ENCODE results near the gene SLC5A6. TPM values are rescaled to one million over a fixed set of nuclear protein-coding genes. Genes with fewer than 3 reads are reported as not detected.

Gene SLC5A6
- total and polyA plus RNA-seq, 2 of the 8 experiments (the other 6 are each of a cell fraction or from before 2014, with no cell fraction given): 118 to 183 TPM

DNA sequence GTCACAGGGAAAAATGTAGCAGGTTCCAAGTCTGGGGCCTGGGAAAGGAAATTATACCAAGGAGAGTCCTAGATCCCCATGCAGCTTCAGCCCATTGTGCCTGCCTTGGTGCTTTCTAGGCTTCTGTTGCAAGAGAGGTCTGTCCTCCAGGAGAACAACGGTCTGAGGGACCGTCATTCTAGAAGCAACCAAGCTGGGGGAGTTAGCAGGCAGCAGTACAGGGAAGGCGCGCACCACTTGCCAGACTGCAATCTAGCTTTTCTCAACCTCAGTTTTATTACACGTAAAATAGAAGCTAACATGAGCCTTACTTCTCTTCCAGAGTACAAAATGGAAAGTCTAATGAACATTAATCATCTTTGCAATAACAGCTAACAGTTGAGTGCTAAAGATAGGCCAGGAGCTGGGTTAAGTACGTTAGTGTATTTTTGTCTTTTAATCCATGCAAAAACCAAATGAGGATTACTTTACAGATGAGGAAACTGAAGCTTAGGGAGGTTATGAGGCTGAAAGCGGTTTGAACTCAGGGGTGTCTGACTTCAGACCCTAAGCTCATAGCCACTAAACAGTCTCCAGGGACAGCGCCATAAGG lies 61.3 kb downstream of the SLC5A6 start:
- Histone ChIP-seq H3K4ac (replicated peaks; ENCODE audit: insufficient read length, low read depth, low read length) (no peak overlapping the region), H3K9me3 (ENCODE audit: insufficient read depth in 2 of 2, low read depth in 1 of 2, low read length in 1 of 2) (no peaks in the 10 kb centered on the region), H3K4me3 (ENCODE audit: extremely low read depth in 1 of 4, insufficient read depth in 2 of 4, low read depth in 3 of 4, low read length in 4 of 4) (no peak overlapping the region), H3K36me3 (ENCODE audit: control insufficient read depth in 2 of 4, insufficient read depth in 4 of 4, low read length in 3 of 4) (no peaks in the 10 kb centered on the region), H4K91ac (replicated peaks; ENCODE audit: insufficient read length, low read length) (no peak overlapping the region), H4K5ac (ENCODE audit: insufficient read length, low read depth, low read length) (no peak overlapping the region), H3K14ac (ENCODE audit: insufficient read length) (no peak overlapping the region), H4K20me1 (replicated peaks in 1 of 2; ENCODE audit: control insufficient read depth in 1 of 2, insufficient read depth in 2 of 2, low read length in 2 of 2) (no peaks in the 10 kb centered on the region), H2AFZ (ENCODE audit: low read length) (no peak overlapping the region), H3K18ac (ENCODE audit: extremely low read depth, low read length) (no peak overlapping the region), H3K27me3 (replicated peaks in 1 of 4; ENCODE audit: control insufficient read depth in 3 of 4, extremely low read depth in 1 of 4, insufficient read depth in 3 of 4, low read length in 3 of 4) (no peaks in the 10 kb centered on the region), H2BK5ac (ENCODE audit: low read depth, low read length) (no peak overlapping the region), H4K8ac (ENCODE audit: extremely low read depth, insufficient read depth, low read length) (no peak overlapping the region), H3K4me2 (ENCODE audit: insufficient read depth in 1 of 2, low read depth in 2 of 2, low read length in 2 of 2) (no peak overlapping the region), H3K27ac (ENCODE audit: low read depth, low read length) (no peak overlapping the region), H3K4me1 (replicated peaks in 1 of 4; ENCODE audit: control insufficient read depth in 3 of 4, insufficient read depth in 4 of 4, low read length in 3 of 4) (no peaks in the 10 kb centered on the region; a peak in 1 of 7 replicates), H3K79me1 (ENCODE audit: low read depth, low read length) (no peaks in the 10 kb centered on the region), H2BK120ac (replicated peaks; ENCODE audit: low read depth, low read length) (no peak overlapping the region), H3K79me2 (ENCODE audit: control insufficient read depth in 1 of 2, insufficient read depth in 2 of 2, low read length in 2 of 2) (no peaks in the 10 kb centered on the region), H3K9ac (replicated peaks in 1 of 4; ENCODE audit: extremely low read depth in 1 of 4, low read depth in 3 of 4, low read length in 3 of 4) (no peak overlapping the region), H2BK12ac (ENCODE audit: low read depth, low read length) (no peak overlapping the region), H3K23ac (ENCODE audit: insufficient read length) (no peak overlapping the region), H2AK5ac (ENCODE audit: low read depth, low read length) (no peak overlapping the region), H2BK20ac (ENCODE audit: low read length) (no peak overlapping the region), H2BK15ac (ENCODE audit: low read length) (no peak overlapping the region), H3K23me2 (ENCODE audit: low read depth, low read length) (no peaks in the 10 kb centered on the region), H3K56ac (replicated peaks; ENCODE audit: insufficient read length, low read depth, low read length) (no peak overlapping the region)
- 88% methylated on average over 8 of the region's 8 CpGs; no CpG with 5 or more reads in 1 of the 2 experiments for WGBS, 2 experiments (ENCODE audit: extremely low coverage in 1 of 2, insufficient coverage in 1 of 2, insufficient read length in 1 of 2, insufficient replicate concordance in 2 of 2, low coverage in 1 of 2, low lambda C conversion rate in 2 of 2, missing lambda C conversion rate in 1 of 2)
- FAIRE-seq: no peak
- POLR2A ChIA-PET (ENCODE audit: partially characterized antibody): interaction anchor here (1.4 to 1.5 kb wide), 3 partner anchors 12 to 98 kb away, joined by 3 to 4 read pairs (median 4); partner anchors contain the start of gene PRR30
- TF ChIP-seq CHD2 (IDR thresholded peaks at IDR 0.05; ENCODE audit: low read length) (no peak), CTBP2 (IDR thresholded peaks at IDR 0.05; ENCODE audit: borderline replicate concordance, insufficient read depth, insufficient read length, low read length) (no peak), POLR2A (IDR thresholded peaks at IDR 0.05; ENCODE audit: control extremely low read depth in 1 of 2, low read depth in 2 of 2, low read length in 2 of 2) (no peak), RNF2 (IDR thresholded peaks at IDR 0.05; ENCODE audit: borderline replicate concordance, low read depth, low read length, missing control alignments, poor library complexity, severe bottlenecking) (no peak), HDAC2 (IDR thresholded peaks at IDR 0.05; ENCODE audit: borderline replicate concordance in 1 of 2, low read depth in 2 of 2, low read length in 2 of 2) (no peak), POLR2AphosphoS5 (IDR thresholded peaks at IDR 0.05; ENCODE audit: low read depth, low read length) (no peak), SUZ12 (IDR thresholded peaks at IDR 0.05; ENCODE audit: low read length) (no peak), SIRT6 (IDR thresholded peaks at IDR 0.05; ENCODE audit: low read length) (no peak), SRF (IDR thresholded peaks at IDR 0.05; ENCODE audit: low read depth, low read length) (no peak)
- CTCF ChIA-PET (ENCODE audit: partially characterized antibody): interaction anchor here (0.8 to 5.6 kb wide), 10 partner anchors 8 to 63 kb away, joined by 3 to 27 read pairs (median 4); no protein-coding TSS in a partner anchor
- DNase-seq (ENCODE audit: low read depth in 1 of 2, low spot score in 2 of 2): no peak
